ENCODE data around the gene STX10.

GRCh38 chr19:13150187-13150930, at the start of gene STX10, which contains the start of gene IER2:
- TF ChIP-seq CTCF (conservative IDR thresholded peaks at IDR 0.05), result peak; percentile 66
- no peak for TF ChIP-seq EZH2 (IDR thresholded peaks at IDR 0.05; ENCODE audit: low read depth)

All from PC-9 (cell line).